Spinal cord (tissue), 10 donors: ENCODE data around the gene POP5. TPM values are rescaled to one million over a fixed set of nuclear protein-coding genes. Genes with fewer than 3 reads are reported as not detected.

Source experiments
- DNase-seq, 6 donors: peaks; one replicate each; pipeline versions ENCODE4 v3.0.0 to v3.0.0-alpha.2; 2013 to 2015; ENCODE audit warnings: low spot score in 6 of 6, low read depth in 4 of 6
- H3K27ac ChIP-seq: one replicate; pipeline ENCODE4 v1.5.1; 2013; ENCODE audit warnings: low read depth, low read length, control low read depth
- H3K27me3 ChIP-seq: one replicate; pipeline ENCODE4 v1.6.1; 2013; ENCODE audit warnings: low read length; ENCODE audit not compliant: control insufficient read depth, insufficient read depth
- H3K36me3 ChIP-seq: one replicate; pipeline ENCODE4 v1.6.1; 2013; ENCODE audit warnings: low read length; ENCODE audit not compliant: control insufficient read depth, insufficient read depth
- H3K4me1 ChIP-seq: one replicate; pipeline ENCODE4 v1.6.1; 2013; ENCODE audit warnings: low read length; ENCODE audit not compliant: control insufficient read depth, insufficient read depth
- H3K4me3 ChIP-seq: one replicate; pipeline ENCODE4 v1.5.1; 2013; ENCODE audit warnings: low read depth, low read length, control low read depth
- H3K9me3 ChIP-seq: one replicate; pipeline ENCODE4 v1.6.1; 2013; ENCODE audit warnings: low read length; ENCODE audit not compliant: control insufficient read depth, insufficient read depth
- WGBS: methylation state at CpG from one replicate; pipeline ENCODE4 v1.1.5; 2013; ENCODE audit warnings: missing lambda C conversion rate; ENCODE audit not compliant: insufficient coverage; 5-methylcytosine and 5-hydroxymethylcytosine counted together
- polyA plus RNA-seq, 2 donors: library from polyadenylated mRNA; unstranded; fragments of 120-200 nt; gene quantifications; one replicate each; pipeline ENCODE4 v1.2.1, GENCODE V29; 2013; ENCODE audit not compliant: insufficient read length in 2 of 2
- total RNA-seq, 2 donors: library from RNA; depleted of rRNA in 1 of 2; stranded (reverse); fragments of 120-200 nt in 1 of 2; fragments of >200 nt in 1 of 2; gene quantifications; one replicate each; pipeline versions ENCODE4 v1.2.3 to v1.2.4, GENCODE V29; 2013 to 2014
- donor health status: healthy.

The POP5 gene
- total and polyA plus RNA-seq, 4 donors = 24.1 to 61.5 (median 56.4) TPM

DNA sequence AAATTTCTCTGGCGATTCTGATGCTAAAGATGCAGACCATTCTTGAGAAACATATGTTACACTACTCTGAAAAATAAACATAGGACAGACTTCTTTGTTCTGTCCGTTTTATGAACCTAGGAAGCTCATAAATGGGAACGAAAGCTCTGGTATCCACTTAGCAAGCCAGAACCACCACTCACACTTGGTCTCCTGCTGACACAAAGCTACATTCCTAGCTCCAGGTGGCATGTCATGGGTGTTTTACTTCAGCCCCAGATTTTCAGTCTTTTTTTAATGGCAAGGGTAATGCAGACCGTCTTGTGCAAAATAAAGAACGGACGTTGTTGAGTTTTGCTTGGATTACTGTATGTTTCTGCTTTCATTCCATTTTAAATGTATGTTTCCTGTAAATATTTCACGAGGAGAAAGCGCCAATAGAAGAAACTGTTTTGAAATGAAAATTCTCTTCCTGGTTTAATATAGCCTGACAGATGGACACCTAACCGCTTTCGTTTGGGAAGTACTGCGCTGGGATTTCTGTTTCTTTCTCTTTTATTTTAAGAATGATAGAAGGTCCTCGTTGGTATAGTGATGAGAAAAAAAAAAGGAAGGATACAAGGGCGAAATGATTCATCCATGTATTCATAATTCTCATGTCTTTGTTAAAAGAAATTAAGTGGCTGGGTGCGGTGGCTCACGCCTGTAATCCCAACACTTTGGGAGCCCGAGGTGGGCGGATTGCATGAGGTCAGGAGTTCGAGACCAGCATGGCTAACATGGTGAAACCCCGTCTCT is 51.4 kb downstream of the POP5 start:
- peaks cover 6% of the 10 kb centered on the region for H3K36me3 ChIP-seq
- no peaks in the 10 kb centered on the region for H3K27me3 ChIP-seq
- 33% methylated on average over 5 of the region's 19 CpGs for WGBS
- H3K27ac ChIP-seq = peak overlapping the region; percentile 95
- H3K4me3 ChIP-seq = peak overlapping the region; percentile 83
- DNase-seq = peak in 3 of 6 donors; percentile 5 to 66 (median 61)
- H3K4me1 ChIP-seq = peaks cover 8% of the 10 kb centered on the region
- H3K9me3 ChIP-seq = no peaks in the 10 kb centered on the region

DNA sequence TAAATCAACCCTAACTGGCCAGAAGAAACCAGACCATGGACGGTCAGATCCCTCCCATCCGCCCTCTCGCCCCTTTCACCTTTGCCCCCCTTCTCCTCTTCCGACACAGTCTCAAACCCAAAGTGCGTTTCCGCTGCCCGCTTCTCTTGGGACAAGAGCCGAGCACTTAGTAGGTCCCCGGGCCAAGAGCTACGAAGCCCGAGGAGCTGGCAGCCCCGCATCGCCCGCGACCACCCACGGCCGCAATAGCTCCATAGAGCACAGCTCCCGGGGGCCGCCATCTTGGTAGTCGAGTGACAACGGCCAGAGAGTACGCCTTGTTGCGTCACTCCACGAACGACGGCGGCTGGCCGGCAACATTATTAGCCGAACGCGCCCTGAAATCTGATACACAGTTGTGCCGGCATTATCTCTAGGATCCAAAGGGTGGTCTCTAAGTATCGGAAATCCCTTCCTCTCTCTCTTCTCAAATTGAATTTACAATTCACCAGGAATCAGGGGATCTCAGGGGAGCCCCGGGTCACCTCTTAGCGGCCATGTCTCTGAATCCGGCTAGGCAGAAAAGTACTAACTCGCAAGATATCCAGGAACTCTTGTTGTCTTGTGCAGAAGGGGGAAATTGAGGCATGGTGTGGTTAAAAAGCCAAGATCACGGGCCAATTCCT is 52.2 kb downstream of the POP5 start, which contains the start of gene COQ5:
COQ5 (minus strand) TSS at position 298 of the 665 bp plus-strand sequence; CDS start at position 281, 17 bp downstream.
- DNase-seq = peak; percentile 83 to 98 (median 92)
- Histone ChIP-seq H3K36me3 (peaks cover 13% of the 10 kb centered on the region), H3K4me3 (peak within 1 kb of the TSS; percentile 83), H3K27me3 (no peaks in the 10 kb centered on the region), H3K9me3 (no peaks in the 10 kb centered on the region), H3K27ac (peak within 1 kb of the TSS; percentile 95), H3K4me1 (peaks cover 8% of the 10 kb centered on the region)
- under 1% methylated on average over 37 of the region's 38 CpGs for WGBS

Other genes with a start within 250 kb of the POP5 start
- gene MSI1, start 212.2 kb downstream of the POP5 start, total RNA-seq = 10 to 100 TPM in 1 of 2 donors, 1 to 10 TPM in 1; 4.3 to 10.7 TPM
- gene MSI1, start 212.2 kb downstream of the POP5 start, polyA plus RNA-seq = 10 to 100 TPM; 64.8 to 68.6 TPM
- 100 to 1,000 TPM; 395 to 731 TPM for gene COX6A1, start 143.3 kb downstream of the POP5 start, total RNA-seq
- gene COX6A1, start 143.3 kb downstream of the POP5 start, polyA plus RNA-seq = 100 to 1,000 TPM; 622 to 661 TPM
- 10 to 100 TPM; 10.8 to 21.5 TPM for gene TRIAP1, start 135.0 kb downstream of the POP5 start, total RNA-seq
- 10 to 100 TPM; 25.7 to 29.3 TPM for gene TRIAP1, start 135.0 kb downstream of the POP5 start, polyA plus RNA-seq
- 10 to 100 TPM; 38.2 to 39.1 TPM for gene GATC, start 135.0 kb downstream of the POP5 start, total RNA-seq
- gene GATC, start 135.0 kb downstream of the POP5 start, polyA plus RNA-seq = 10 to 100 TPM; 22.7 to 33.3 TPM
- 100 to 1,000 TPM in 1 of 2 donors, 10 to 100 TPM in 1; 88.9 to 143 TPM for gene SRSF9, start 111.7 kb downstream of the POP5 start, total RNA-seq
- 100 to 1,000 TPM; 195 to 221 TPM for gene SRSF9, start 111.7 kb downstream of the POP5 start, polyA plus RNA-seq
- gene DYNLL1, start 85.3 kb downstream of the POP5 start, total RNA-seq = 100 to 1,000 TPM; 357 to 390 TPM
- gene DYNLL1, start 85.3 kb downstream of the POP5 start, polyA plus RNA-seq = 100 to 1,000 TPM; 791 to 871 TPM
- 10 to 100 TPM; 32.3 to 44.7 TPM for gene COQ5, start 52.2 kb downstream of the POP5 start, total RNA-seq
- gene COQ5, start 52.2 kb downstream of the POP5 start, polyA plus RNA-seq = 10 to 100 TPM; 40.6 to 41.4 TPM
- 100 to 1,000 TPM; 102 to 127 TPM for gene RNF10, start 47.0 kb downstream of the POP5 start, total RNA-seq
- 100 to 1,000 TPM; 225 to 226 TPM for gene RNF10, start 47.0 kb downstream of the POP5 start, polyA plus RNA-seq
- gene CABP1, start 59.2 kb upstream of the POP5 start, total RNA-seq = 1 to 10 TPM; 3.5 to 6.8 TPM
- 10 to 100 TPM; 26.1 to 30.2 TPM for gene CABP1, start 59.2 kb upstream of the POP5 start, polyA plus RNA-seq
- 100 to 1,000 TPM in 1 of 2 donors, 10 to 100 TPM in 1; 75.9 to 104 TPM for gene MLEC, start 105.7 kb upstream of the POP5 start, total RNA-seq
- 10 to 100 TPM; 96.0 to 98.0 TPM for gene MLEC, start 105.7 kb upstream of the POP5 start, polyA plus RNA-seq
- 10 to 100 TPM; 19.1 to 24.4 TPM for gene UNC119B, start 129.1 kb upstream of the POP5 start, total RNA-seq
- 10 to 100 TPM; 41.7 to 41.9 TPM for gene UNC119B, start 129.1 kb upstream of the POP5 start, polyA plus RNA-seq
- gene ACADS, start 144.4 kb upstream of the POP5 start, total RNA-seq = 10 to 100 TPM in 1 of 2 donors, 1 to 10 TPM in 1; 6.7 to 11.9 TPM
- gene ACADS, start 144.4 kb upstream of the POP5 start, polyA plus RNA-seq = 10 to 100 TPM; 11.8 to 12.7 TPM